A549 (cell line): Measurements from ENCODE around the gene MAGI1.

Experiments used
- CTCF ChIP-seq: fragments of >200 bp; sonication (Bioruptor Twin); formaldehyde crosslinking; IDR thresholded peaks from 3 replicates; pipeline ENCODE4 v1.5.1; 2016
- EP300 ChIP-seq, 2 experiments: fragments of >200 bp; sonication (Bioruptor Twin); formaldehyde crosslinking; IDR thresholded peaks; 2 replicates in 1 of 2; 3 replicates in 1 of 2; pipeline ENCODE4 v1.6.1; 2016 to 2017
- POLR2A ChIP-seq: IDR thresholded peaks from 2 replicates; pipeline ENCODE4 v1.6.1; 2012; ENCODE audit warnings: mild to moderate bottlenecking, low read length
- TF ChIP-seq, protein P1 (sequence below): fragments of 200-600 bp; sonication (generic); IDR thresholded peaks from 2 replicates; pipeline ENCODE4 v1.6.1; 2016; ENCODE audit warnings: antibody characterized with exemption, mild to moderate bottlenecking, moderate library complexity

DNA sequence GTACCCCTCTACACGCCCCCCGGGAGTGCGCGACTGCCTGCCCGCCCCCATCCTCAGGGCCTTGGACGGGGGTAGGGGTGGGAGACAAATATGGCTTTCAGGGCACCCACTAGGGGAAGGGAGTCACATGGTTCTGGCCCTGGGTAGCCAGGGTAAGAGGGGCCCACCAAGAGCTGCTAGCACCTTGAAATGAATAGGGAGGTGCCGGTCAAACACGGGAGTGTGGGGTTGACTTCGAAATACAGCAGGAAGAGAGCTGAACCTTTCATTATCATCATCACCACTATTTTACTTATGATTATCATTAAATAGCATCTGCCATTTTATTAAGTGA, 489.1 kb downstream of the MAGI1 start:
- TF ChIP-seq CTCF (no peak), POLR2A (no peak), EP300 (IDR thresholded peaks at IDR 0.05) (no peak)
- TF ChIP-seq, protein P1, sequence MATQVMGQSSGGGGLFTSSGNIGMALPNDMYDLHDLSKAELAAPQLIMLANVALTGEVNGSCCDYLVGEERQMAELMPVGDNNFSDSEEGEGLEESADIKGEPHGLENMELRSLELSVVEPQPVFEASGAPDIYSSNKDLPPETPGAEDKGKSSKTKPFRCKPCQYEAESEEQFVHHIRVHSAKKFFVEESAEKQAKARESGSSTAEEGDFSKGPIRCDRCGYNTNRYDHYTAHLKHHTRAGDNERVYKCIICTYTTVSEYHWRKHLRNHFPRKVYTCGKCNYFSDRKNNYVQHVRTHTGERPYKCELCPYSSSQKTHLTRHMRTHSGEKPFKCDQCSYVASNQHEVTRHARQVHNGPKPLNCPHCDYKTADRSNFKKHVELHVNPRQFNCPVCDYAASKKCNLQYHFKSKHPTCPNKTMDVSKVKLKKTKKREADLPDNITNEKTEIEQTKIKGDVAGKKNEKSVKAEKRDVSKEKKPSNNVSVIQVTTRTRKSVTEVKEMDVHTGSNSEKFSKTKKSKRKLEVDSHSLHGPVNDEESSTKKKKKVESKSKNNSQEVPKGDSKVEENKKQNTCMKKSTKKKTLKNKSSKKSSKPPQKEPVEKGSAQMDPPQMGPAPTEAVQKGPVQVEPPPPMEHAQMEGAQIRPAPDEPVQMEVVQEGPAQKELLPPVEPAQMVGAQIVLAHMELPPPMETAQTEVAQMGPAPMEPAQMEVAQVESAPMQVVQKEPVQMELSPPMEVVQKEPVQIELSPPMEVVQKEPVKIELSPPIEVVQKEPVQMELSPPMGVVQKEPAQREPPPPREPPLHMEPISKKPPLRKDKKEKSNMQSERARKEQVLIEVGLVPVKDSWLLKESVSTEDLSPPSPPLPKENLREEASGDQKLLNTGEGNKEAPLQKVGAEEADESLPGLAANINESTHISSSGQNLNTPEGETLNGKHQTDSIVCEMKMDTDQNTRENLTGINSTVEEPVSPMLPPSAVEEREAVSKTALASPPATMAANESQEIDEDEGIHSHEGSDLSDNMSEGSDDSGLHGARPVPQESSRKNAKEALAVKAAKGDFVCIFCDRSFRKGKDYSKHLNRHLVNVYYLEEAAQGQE = no peak
